ENCODE measurements around the gene PAQR9.

- TF ChIP-seq CTCF (IDR thresholded peaks at IDR 0.05) (no peak), RAD21 (conservative IDR thresholded peaks at IDR 0.05 in 1 of 2, IDR thresholded peaks at IDR 0.05 in 1 of 2) (no peak), RNF2 (IDR thresholded peaks at IDR 0.05; ENCODE audit: borderline replicate concordance, low read depth) (no peak), CEBPB (IDR thresholded peaks at IDR 0.05) (no peak), CHD4 (IDR thresholded peaks at IDR 0.05; ENCODE audit: borderline replicate concordance) (no peak), CHD2 (IDR thresholded peaks at IDR 0.05; ENCODE audit: low read length, partially characterized antibody) (no peak), POLR2A (IDR thresholded peaks at IDR 0.05; ENCODE audit: low read length) (no peak), KDM1A (IDR thresholded peaks at IDR 0.05; ENCODE audit: low read depth) (no peak), KDM5A (IDR thresholded peaks at IDR 0.05) (no peak), MAZ (IDR thresholded peaks at IDR 0.05; ENCODE audit: borderline replicate concordance, low read depth, low read length) (no peak), MAX (IDR thresholded peaks at IDR 0.05) (no peak), EP300 (IDR thresholded peaks at IDR 0.05) (no peak)
Measured at GRCh38 chr3:142990721-142991120, 27.2 kb upstream of the PAQR9 start.
